ENCODE results near the gene NTM.

NTM gene

GRCh38 chr11:131991606-131992005 lies 621.2 kb downstream of the NTM start:
- DNase-seq, result no peak

GRCh38 chr11:131993246-131993645 lies 622.8 kb downstream of the NTM start:
- DNase-seq, result no peak

GRCh38 chr11:131998020-131998419 lies 627.6 kb downstream of the NTM start:
- peak; percentile 72 for DNase-seq

GRCh38 chr11:131999084-131999483 lies 628.7 kb downstream of the NTM start:
- DNase-seq, result peak; percentile 31

GRCh38 chr11:131999955-132000354 lies 629.5 kb downstream of the NTM start:
- no peak for DNase-seq

- no peak for DNase-seq
Measured at GRCh38 chr11:132005887-132006286, 635.5 kb downstream of the NTM start.

- DNase-seq, result no peak
Measured at GRCh38 chr11:132006884-132007580, 636.6 kb downstream of the NTM start.

- DNase-seq, result no peak
Measured at GRCh38 chr11:132008226-132008625, 637.8 kb downstream of the NTM start.

GRCh38 chr11:132008872-132009271 lies 638.5 kb downstream of the NTM start:
- no peak for DNase-seq

- no peak for DNase-seq
Measured at GRCh38 chr11:132020001-132020400, 649.6 kb downstream of the NTM start.

- DNase-seq, result no peak
Measured at GRCh38 chr11:132022285-132022684, 651.9 kb downstream of the NTM start.

- DNase-seq, result no peak
Measured at GRCh38 chr11:132022733-132023478, 652.5 kb downstream of the NTM start.

GRCh38 chr11:132024587-132025295 lies 654.3 kb downstream of the NTM start:
- no peak for DNase-seq

GRCh38 chr11:132026746-132027145 lies 656.3 kb downstream of the NTM start:
- DNase-seq, result no peak

- DNase-seq, result peak; percentile 14
Measured at GRCh38 chr11:132028380-132029240, 658.2 kb downstream of the NTM start.

GRCh38 chr11:132030896-132031295 lies 660.5 kb downstream of the NTM start:
- no peak for DNase-seq

GRCh38 chr11:132032555-132032954 lies 662.1 kb downstream of the NTM start:
- DNase-seq, result no peak

GRCh38 chr11:132033051-132033450 lies 662.6 kb downstream of the NTM start:
- DNase-seq, result no peak

GRCh38 chr11:132035228-132035627 lies 664.8 kb downstream of the NTM start:
- DNase-seq, result no peak

- no peak for DNase-seq
Measured at GRCh38 chr11:132035766-132036165, 665.4 kb downstream of the NTM start.

- no peak for DNase-seq
Measured at GRCh38 chr11:132036220-132036619, 665.8 kb downstream of the NTM start.

- no peak for DNase-seq
Measured at GRCh38 chr11:132036746-132037466, 666.5 kb downstream of the NTM start.
